K562 (cell line): ENCODE data around the gene ADK. TPM values are rescaled to one million over a fixed set of nuclear protein-coding genes. Genes with fewer than 3 reads are reported as not detected.

Experiments
- FOSL1 ChIP-seq: fragments of 200-800 bp; sonication (Bioruptor generic); conservative IDR thresholded peaks from 2 replicates; pipeline ENCODE4 v1.6.1; 2016; ENCODE audit warnings: missing genetic modification characterization, missing compliant biosample characterization
- HDGF ChIP-seq: fragments of 450-650 bp; IDR thresholded peaks from 2 replicates; pipeline ENCODE4 v1.6.1; 2016
- PTTG1 ChIP-seq: fragments of 450-650 bp; IDR thresholded peaks from 2 replicates; pipeline ENCODE4 v1.6.1; 2016; ENCODE audit warnings: low read depth, mild to moderate bottlenecking, missing genetic modification characterization, missing compliant biosample characterization
- SMAD4 ChIP-seq: fragments of 250-450 bp; sonication (Bioruptor Pico); conservative IDR thresholded peaks from 2 replicates; pipeline ENCODE4 v1.8.0; 2021; ENCODE audit warnings: inconsistent platforms, mild to moderate bottlenecking, moderate library complexity
- polyA plus RNA-seq, 8 experiments: library from polyadenylated mRNA; depleted of rRNA in 4 of 8; stranded (reverse) in 5 of 8; unstranded in 3 of 8; fragments of >200 nt; fragmentation: Nextera tagmentation in 2 of 8; fragmentation: Illumina TruSeq in 1 of 8; extraction: Ambion mirVana in 2 of 8; extraction: Trizol in 1 of 8; gene quantifications; 2 replicates each; pipeline versions ENCODE4 v1.2.1 to v1.2.3, GENCODE V29; 2011 to 2014; ENCODE audit warnings: inconsistent platforms in 1 of 8, missing spikeins in 1 of 8
- total RNA-seq, 7 experiments: library from RNA; depleted of rRNA in 6 of 7; stranded (reverse); fragments of >200 nt in 6 of 7; fragmentation: Illumina TruSeq in 2 of 7; extraction: Trizol in 2 of 7; gene quantifications; 2 replicates each; pipeline versions ENCODE4 v1.2.1 to v1.2.3, GENCODE V29; 2011 to 2021; ENCODE audit warnings: low replicate concordance in 1 of 7
- TF ChIP-seq, protein P1 (sequence below): fragments of 450-650 bp; IDR thresholded peaks from 2 replicates; pipeline ENCODE4 v1.6.1; 2017; ENCODE audit warnings: mild to moderate bottlenecking, moderate library complexity
- TF ChIP-seq, protein P2 (sequence below): sonication (generic); formaldehyde crosslinking; IDR thresholded peaks from 2 replicates; pipeline ENCODE4 v1.8.1; 2022; ENCODE audit warnings: missing genetic modification reagents
- TF ChIP-seq, protein P3 (sequence below): sonication (generic); formaldehyde crosslinking; IDR thresholded peaks from 2 replicates; pipeline ENCODE4 v1.8.0; 2022; ENCODE audit warnings: mild to moderate bottlenecking, missing genetic modification reagents
- TF ChIP-seq, protein P4 (sequence below), 2 experiments: fragments of 450-650 bp; IDR thresholded peaks; 2 replicates each; pipeline ENCODE4 v1.6.1; 2016; ENCODE audit warnings: mild to moderate bottlenecking in 2 of 2, borderline replicate concordance in 1 of 2, low read depth in 1 of 2, moderate library complexity in 1 of 2
- TF ChIP-seq, protein P5 (sequence below): fragments of 250-450 bp; sonication (Bioruptor Pico); IDR thresholded peaks from 2 replicates; pipeline ENCODE4 v1.5.0; 2021

Gene ADK
- total and polyA plus RNA-seq, 9 of the 15 experiments (the other 6 are each of a cell fraction or from before 2014, with no cell fraction given) = 54.2 to 97.8 (median 73.6) TPM

DNA sequence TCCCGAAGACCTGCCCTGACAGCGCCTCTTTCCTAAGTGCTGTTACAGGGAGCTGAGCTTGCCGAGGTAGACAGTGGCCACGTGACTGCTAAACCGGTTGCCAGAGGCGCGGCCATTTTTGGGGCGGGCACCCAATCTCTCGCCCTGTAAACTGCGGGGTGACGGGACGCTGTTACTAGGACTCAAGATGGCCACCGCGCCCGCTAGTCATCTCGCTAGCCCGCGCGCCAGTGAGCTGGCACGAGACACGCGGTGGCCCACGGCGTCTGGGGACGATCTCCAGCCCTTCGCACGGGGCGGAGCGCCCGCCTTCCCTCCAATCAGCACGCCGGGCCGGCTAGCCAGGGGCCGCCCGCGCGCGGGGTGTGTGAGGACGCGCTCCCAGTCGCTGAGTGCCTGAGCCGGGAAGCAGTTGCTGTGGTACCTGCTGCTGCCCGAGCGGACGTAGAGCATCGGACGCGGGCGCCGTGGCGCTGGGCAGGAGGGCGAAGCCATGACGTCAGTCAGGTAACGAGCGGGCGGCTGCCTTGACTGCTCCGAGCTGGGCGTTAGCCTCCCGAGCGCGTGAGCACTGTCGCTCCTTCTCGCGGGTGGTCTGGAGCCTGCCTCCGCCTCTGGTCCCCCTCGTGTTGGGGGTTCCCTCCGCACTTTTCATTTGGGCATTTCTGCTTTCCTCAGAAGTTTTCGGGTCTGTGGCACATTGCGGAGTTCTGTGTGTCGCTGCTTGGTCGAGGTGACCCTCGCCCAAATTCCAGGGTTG is 25.5 kb downstream of the ADK start (continued):
- TF ChIP-seq SMAD4 (peak; percentile 96), PTTG1 (tag) (0 out of 2 replicates have a peak, but pooled peaks have one; percentile 30), FOSL1 (tag) (peak; percentile 52), HDGF (no peak)
- TF ChIP-seq, protein P1, sequence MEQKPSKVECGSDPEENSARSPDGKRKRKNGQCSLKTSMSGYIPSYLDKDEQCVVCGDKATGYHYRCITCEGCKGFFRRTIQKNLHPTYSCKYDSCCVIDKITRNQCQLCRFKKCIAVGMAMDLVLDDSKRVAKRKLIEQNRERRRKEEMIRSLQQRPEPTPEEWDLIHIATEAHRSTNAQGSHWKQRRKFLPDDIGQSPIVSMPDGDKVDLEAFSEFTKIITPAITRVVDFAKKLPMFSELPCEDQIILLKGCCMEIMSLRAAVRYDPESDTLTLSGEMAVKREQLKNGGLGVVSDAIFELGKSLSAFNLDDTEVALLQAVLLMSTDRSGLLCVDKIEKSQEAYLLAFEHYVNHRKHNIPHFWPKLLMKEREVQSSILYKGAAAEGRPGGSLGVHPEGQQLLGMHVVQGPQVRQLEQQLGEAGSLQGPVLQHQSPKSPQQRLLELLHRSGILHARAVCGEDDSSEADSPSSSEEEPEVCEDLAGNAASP = no peak
- TF ChIP-seq, protein P2, sequence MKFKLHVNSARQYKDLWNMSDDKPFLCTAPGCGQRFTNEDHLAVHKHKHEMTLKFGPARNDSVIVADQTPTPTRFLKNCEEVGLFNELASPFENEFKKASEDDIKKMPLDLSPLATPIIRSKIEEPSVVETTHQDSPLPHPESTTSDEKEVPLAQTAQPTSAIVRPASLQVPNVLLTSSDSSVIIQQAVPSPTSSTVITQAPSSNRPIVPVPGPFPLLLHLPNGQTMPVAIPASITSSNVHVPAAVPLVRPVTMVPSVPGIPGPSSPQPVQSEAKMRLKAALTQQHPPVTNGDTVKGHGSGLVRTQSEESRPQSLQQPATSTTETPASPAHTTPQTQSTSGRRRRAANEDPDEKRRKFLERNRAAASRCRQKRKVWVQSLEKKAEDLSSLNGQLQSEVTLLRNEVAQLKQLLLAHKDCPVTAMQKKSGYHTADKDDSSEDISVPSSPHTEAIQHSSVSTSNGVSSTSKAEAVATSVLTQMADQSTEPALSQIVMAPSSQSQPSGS = peak; percentile 92
- TF ChIP-seq, protein P3, sequence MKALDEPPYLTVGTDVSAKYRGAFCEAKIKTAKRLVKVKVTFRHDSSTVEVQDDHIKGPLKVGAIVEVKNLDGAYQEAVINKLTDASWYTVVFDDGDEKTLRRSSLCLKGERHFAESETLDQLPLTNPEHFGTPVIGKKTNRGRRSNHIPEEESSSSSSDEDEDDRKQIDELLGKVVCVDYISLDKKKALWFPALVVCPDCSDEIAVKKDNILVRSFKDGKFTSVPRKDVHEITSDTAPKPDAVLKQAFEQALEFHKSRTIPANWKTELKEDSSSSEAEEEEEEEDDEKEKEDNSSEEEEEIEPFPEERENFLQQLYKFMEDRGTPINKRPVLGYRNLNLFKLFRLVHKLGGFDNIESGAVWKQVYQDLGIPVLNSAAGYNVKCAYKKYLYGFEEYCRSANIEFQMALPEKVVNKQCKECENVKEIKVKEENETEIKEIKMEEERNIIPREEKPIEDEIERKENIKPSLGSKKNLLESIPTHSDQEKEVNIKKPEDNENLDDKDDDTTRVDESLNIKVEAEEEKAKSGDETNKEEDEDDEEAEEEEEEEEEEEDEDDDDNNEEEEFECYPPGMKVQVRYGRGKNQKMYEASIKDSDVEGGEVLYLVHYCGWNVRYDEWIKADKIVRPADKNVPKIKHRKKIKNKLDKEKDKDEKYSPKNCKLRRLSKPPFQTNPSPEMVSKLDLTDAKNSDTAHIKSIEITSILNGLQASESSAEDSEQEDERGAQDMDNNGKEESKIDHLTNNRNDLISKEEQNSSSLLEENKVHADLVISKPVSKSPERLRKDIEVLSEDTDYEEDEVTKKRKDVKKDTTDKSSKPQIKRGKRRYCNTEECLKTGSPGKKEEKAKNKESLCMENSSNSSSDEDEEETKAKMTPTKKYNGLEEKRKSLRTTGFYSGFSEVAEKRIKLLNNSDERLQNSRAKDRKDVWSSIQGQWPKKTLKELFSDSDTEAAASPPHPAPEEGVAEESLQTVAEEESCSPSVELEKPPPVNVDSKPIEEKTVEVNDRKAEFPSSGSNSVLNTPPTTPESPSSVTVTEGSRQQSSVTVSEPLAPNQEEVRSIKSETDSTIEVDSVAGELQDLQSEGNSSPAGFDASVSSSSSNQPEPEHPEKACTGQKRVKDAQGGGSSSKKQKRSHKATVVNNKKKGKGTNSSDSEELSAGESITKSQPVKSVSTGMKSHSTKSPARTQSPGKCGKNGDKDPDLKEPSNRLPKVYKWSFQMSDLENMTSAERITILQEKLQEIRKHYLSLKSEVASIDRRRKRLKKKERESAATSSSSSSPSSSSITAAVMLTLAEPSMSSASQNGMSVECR = peak; percentile 85
- TF ChIP-seq, protein P4, sequence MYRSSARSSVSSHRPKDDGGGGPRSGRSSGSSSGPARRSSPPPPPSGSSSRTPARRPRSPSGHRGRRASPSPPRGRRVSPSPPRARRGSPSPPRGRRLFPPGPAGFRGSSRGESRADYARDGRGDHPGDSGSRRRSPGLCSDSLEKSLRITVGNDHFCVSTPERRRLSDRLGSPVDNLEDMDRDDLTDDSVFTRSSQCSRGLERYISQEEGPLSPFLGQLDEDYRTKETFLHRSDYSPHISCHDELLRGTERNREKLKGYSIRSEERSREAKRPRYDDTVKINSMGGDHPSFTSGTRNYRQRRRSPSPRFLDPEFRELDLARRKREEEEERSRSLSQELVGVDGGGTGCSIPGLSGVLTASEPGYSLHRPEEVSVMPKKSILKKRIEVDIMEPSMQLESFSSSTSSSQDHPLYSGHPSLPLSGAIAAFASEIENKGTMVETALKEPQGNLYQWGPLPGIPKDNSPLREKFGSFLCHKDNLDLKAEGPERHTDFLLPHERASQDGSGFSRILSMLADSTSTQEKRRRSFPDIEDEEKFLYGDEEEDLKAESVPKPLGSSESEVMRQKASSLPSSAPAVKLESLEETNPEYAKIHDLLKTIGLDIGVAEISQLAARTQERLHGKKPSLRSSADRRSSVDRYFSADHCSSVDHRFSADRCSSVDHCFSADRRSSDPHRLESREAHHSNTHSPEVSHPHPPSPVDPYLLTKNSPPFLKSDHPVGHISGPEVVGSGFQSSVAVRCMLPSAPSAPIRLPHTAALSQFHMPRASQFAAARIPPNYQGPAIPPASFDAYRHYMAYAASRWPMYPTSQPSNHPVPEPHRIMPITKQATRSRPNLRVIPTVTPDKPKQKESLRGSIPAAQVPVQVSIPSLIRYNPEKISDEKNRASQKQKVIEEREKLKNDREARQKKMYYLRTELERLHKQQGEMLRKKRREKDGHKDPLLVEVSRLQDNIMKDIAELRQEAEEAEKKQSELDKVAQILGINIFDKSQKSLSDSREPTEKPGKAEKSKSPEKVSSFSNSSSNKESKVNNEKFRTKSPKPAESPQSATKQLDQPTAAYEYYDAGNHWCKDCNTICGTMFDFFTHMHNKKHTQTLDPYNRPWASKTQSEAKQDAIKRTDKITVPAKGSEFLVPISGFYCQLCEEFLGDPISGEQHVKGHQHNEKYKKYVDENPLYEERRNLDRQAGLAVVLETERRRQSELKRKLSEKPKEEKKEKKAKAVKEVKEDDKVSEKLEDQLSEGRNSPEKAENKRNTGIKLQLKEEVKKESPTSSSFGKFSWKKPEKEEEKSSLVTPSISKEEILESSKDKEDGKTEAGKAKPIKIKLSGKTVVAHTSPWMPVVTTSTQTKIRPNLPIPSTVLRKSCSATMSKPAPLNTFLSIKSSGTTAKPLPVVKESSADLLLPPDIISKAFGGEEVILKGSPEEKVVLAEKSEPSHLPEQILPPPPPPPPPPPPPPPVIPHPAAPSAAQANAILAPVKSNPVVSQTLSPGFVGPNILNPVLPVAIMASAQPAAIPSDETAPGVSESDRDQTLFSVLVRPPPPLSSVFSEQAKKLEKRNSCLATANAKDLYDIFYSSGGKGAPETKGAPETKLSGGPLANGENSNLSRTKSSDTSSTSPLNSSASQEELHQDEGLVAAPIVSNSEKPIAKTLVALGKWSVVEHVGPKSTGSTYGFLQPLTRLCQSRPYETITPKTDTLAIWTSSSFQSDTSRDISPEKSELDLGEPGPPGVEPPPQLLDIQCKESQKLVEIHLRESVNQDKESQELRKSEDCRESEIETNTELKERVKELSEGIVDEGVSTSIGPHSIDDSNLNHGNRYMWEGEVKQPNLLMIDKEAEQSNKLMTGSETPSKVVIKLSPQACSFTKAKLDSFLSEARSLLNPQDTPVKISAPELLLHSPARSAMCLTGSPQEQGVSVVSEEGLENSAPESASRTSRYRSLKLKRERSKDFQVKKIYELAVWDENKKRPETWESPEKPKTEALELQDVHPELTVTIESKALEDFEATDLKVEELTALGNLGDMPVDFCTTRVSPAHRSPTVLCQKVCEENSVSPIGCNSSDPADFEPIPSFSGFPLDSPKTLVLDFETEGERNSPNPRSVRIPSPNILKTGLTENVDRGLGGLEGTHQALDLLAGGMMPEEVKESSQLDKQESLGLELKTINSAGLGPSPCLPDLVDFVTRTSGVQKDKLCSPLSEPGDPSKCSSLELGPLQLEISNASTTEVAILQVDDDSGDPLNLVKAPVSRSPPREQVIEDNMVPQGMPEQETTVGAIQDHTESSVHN (IDR thresholded peaks at IDR 0.05; ENCODE audit: borderline replicate concordance in 1 of 2, low read depth in 1 of 2) = no peak
- TF ChIP-seq, protein P5, sequence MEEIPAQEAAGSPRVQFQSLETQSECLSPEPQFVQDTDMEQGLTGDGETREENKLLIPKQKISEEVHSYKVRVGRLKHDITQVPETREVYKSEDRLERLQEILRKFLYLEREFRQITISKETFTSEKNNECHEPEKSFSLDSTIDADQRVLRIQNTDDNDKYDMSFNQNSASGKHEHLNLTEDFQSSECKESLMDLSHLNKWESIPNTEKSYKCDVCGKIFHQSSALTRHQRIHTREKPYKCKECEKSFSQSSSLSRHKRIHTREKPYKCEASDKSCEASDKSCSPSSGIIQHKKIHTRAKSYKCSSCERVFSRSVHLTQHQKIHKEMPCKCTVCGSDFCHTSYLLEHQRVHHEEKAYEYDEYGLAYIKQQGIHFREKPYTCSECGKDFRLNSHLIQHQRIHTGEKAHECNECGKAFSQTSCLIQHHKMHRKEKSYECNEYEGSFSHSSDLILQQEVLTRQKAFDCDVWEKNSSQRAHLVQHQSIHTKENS (CRISPR knock-in tag) = no peak
